AG09309 (cell line): ENCODE measurements around the gene PPP1R3C.

Experiments
- DNase-seq: peaks from one replicate; pipeline ENCODE4 v3.0.0-alpha.2; 2010; ENCODE audit warnings: low read depth
- H3K4me3 ChIP-seq: 2 replicates; pipeline ENCODE4 v1.5.1; 2011; ENCODE audit warnings: mild to moderate bottlenecking, low read depth, low read length, moderate library complexity; ENCODE audit not compliant: control insufficient read depth
- TF ChIP-seq, protein P1 (sequence below): IDR thresholded peaks from 2 replicates; pipeline ENCODE4 v1.5.1; 2011; ENCODE audit warnings: mild to moderate bottlenecking, low read depth, low read length, inconsistent platforms; ENCODE audit not compliant: insufficient read depth, control insufficient read depth; ENCODE audit errors: missing control alignments

The PPP1R3C gene

DNA sequence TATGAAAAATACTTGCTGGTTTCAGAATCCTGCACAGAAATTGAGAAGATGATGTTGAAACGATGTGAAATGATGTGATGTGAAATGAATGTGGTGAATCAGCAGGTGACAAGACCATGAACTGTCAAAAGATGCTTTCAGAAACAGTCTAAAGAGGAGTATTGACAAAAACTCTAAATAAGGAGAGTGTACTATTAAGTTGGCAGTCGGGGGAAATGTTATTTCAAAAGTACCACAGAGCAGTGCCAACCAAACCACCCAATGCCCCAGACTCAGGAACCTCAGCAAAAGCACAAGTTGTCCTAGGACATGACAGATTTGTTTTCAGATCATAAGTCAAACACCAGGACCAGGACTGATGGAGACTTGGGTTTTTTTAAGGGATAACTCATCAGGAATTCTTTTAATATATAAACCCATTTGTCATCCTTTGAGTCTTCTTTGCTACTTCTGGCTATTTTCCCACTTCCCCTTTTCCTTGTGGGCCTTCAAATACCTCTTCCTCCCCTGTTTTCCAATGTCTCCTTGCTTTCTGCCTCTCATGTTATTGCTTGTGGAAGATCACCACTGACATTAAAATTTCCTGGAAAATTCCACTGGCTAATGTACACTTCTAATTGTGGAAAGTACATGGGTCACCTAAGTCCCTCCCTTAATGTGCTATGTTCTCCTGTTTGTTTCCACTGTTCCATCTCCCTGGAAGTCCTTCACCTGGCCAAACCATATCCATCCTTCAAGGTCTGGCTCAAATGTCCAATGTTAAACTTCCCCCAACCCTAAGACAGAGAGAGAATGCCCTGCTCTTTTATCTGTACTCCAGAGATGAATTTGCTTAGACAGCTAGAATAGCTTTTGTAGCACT, 10.2 kb upstream of the PPP1R3C start:
- H3K4me3 ChIP-seq: no peak overlapping the region
- no peak for DNase-seq
- TF ChIP-seq, protein P1, sequence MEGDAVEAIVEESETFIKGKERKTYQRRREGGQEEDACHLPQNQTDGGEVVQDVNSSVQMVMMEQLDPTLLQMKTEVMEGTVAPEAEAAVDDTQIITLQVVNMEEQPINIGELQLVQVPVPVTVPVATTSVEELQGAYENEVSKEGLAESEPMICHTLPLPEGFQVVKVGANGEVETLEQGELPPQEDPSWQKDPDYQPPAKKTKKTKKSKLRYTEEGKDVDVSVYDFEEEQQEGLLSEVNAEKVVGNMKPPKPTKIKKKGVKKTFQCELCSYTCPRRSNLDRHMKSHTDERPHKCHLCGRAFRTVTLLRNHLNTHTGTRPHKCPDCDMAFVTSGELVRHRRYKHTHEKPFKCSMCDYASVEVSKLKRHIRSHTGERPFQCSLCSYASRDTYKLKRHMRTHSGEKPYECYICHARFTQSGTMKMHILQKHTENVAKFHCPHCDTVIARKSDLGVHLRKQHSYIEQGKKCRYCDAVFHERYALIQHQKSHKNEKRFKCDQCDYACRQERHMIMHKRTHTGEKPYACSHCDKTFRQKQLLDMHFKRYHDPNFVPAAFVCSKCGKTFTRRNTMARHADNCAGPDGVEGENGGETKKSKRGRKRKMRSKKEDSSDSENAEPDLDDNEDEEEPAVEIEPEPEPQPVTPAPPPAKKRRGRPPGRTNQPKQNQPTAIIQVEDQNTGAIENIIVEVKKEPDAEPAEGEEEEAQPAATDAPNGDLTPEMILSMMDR: no peak

DNA sequence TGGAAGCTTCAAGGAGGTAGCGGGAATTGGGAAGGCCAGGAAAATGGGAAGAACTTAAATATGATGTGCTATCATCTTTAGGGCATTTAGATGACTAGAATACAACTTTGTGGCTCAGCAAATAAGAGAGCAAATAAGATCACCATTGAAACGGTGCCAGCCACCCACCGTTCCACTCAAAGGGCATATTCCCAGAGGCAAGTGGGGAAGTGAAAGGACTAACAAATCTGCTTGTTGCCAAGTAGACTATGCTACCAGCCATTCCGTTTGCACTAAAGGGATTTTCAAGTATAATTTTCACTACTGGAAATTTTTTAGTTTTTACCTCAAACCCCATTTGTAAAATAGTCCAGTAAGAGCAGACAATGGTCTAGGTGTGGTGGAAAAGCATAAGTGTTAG, 4.0 kb upstream of the PPP1R3C start:
- DNase-seq: no peak
- TF ChIP-seq, protein P1: no peak
- H3K4me3 ChIP-seq: no peak overlapping the region

DNA sequence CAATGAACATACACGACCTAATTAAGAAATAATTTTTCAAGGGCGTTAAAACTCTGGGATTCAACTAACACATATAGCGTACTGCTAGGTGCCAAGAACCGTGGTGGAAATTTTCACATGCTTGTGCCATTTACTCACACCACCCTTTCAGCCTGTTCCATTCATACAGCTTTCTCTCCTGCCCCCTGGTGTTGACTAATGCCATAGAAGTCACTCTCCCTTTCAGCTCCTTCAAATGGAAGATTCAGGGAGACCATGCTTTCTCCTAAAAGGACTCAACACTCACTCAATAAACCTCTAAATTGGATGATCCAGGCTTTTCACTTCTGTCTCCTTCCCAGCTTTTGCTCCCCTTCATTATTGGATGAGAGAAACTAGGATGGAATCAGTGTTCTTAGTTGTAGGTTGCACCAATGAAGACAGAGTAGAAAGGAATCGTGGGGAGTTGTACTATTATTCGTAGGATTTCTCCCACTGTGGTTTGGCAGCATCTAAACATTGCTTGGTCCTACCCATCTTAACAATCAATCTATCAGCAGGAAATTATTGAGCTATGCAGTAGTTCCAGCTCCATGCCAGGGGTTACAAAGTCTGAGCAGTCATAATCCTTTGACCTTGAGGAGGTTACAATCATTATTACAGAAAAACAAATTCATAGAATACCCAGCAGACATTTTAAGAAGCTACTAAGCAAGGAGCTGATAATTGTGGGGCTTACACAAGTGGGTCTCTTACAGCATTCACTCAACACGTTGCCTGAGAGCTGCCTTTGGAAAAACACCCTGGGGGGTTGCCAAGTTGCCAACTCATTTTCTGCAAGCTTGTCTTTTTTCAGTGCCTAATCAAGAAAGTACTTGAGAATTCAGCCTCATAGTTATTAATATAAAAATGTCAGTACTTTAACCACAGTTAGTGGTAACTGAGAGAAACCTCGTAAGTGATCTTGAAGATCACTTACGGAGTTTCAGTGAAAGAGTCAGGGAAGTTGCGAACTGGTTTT, 2.8 kb upstream of the PPP1R3C start:
- no peak overlapping the region for H3K4me3 ChIP-seq
- TF ChIP-seq, protein P1: peak; percentile 84
- DNase-seq: no peak

DNA sequence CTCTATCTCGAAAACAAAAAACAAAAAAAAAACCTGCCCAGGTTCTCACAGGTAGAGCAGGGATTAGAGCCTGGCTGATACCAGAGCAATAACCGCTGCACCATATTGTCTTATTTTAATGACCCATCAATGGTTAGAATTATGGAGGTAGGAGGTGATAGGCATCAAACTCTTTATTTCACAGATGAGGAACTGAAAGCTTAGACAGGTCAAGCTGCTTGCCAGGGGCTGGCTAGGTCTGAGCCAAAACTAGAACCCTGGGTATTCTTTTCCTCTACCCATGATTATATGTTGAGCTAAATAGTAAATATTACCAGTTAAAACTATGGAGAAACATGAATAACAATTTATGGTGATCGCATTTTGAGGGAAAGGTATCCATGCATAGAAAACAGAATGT, 2.0 kb upstream of the PPP1R3C start:
- no peak for DNase-seq
- TF ChIP-seq, protein P1: no peak

DNA sequence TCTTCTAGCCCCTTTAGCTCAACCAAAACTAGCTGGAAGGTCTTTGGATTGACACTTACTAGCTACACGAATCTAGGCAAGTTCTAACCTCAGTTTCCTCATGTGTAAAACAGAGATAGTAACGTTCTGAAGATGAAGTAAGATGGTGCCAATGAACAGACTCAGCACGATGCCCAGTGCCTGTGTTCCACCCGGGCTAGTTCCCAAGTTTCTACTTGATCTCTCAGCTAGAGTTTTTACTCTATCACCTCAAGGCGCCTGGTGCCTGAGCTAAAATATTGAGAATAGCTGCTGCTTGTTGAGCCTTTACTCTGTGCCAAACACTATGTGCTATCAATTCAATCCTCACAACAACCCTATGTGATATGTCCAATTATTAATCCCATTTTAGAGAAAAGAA, 1.4 kb upstream of the PPP1R3C start:
- DNase-seq: no peak
- no peak overlapping the region for H3K4me3 ChIP-seq
- TF ChIP-seq, protein P1: no peak

More for the DNA sequence above, 2.0 kb upstream of the PPP1R3C start:
- no peak overlapping the region for H3K4me3 ChIP-seq

DNA sequence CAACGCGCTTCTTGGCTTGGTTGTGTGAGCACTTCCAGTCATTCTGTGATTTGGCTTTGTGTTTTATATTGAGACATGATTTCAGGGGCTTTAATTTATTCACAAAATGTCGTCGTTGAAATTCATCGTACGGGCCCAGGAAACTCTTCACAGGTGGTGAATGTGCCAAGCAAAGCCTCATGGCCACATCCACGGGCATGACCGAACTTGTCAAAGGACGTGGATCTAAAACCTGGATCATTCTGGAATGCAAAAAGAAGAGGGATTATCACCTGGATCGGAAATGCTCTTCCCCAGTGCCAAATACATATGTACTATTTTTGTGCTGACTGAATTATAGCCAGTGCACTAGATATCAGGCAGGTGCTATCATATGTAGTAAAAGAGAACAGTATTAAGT, 2.2 kb downstream of the PPP1R3C start:
- TF ChIP-seq, protein P1: no peak
- no peak overlapping the region; the same call in 1 of the 2 replicates for H3K4me3 ChIP-seq
- no peak for DNase-seq
